K562 (cell line): ENCODE measurements around the gene TRIM25. TPM values are rescaled to one million over a fixed set of nuclear protein-coding genes. Genes with fewer than 3 reads are reported as not detected.

ENCODE experiments used
- NCOA6 ChIP-seq: fragments of 450-650 bp; IDR thresholded peaks from 2 replicates; pipeline ENCODE4 v1.6.1; 2017; ENCODE audit warnings: mild to moderate bottlenecking
- SRSF7 ChIP-seq: fragments of 200-400 bp; formaldehyde crosslinking; optimal IDR thresholded peaks from 2 replicates; pipeline ENCODE3; 2017; ENCODE audit warnings: mild to moderate bottlenecking, low read depth, low read length
- ZNF507 ChIP-seq: conservative IDR thresholded peaks from 2 replicates; pipeline ENCODE4 v1.6.1; 2017; ENCODE audit warnings: missing genetic modification characterization, missing compliant biosample characterization
- ZNF639 ChIP-seq, 2 experiments: fragments of 200-800 bp in 1 of 2; sonication (Bioruptor generic) in 1 of 2; sonication (generic) in 1 of 2; formaldehyde crosslinking in 1 of 2; IDR thresholded peaks in 1 of 2; conservative IDR thresholded peaks in 1 of 2; 2 replicates each; pipeline versions ENCODE4 v1.5.0 to v1.6.1; 2016 to 2020; ENCODE audit warnings: missing compliant biosample characterization in 1 of 2, missing genetic modification characterization in 1 of 2, missing genetic modification reagents in 1 of 2
- ZNF695 ChIP-seq: fragments of 450-650 bp; formaldehyde crosslinking; IDR thresholded peaks from 2 replicates; pipeline ENCODE4 v1.4.0; 2020; ENCODE audit warnings: mild to moderate bottlenecking, moderate library complexity
- microRNA counts: library from miRNA; unstranded; fragments of <30 nt; microRNA quantifications from one replicate; lab custom pipeline; 2016
- polyA plus RNA-seq, 8 experiments: library from polyadenylated mRNA; depleted of rRNA in 4 of 8; stranded (reverse) in 5 of 8; unstranded in 3 of 8; fragments of >200 nt; fragmentation: Nextera tagmentation in 2 of 8; fragmentation: Illumina TruSeq in 1 of 8; extraction: Ambion mirVana in 2 of 8; extraction: Trizol in 1 of 8; gene quantifications; 2 replicates each; pipeline versions ENCODE4 v1.2.1 to v1.2.3, GENCODE V29; 2011 to 2014; ENCODE audit warnings: inconsistent platforms in 1 of 8, missing spikeins in 1 of 8
- small RNA-seq: library from RNA; depleted of rRNA; stranded (forward); fragments of <200 nt; gene quantifications from one replicate; pipeline ENCODE3, GENCODE V24; 2014
- total RNA-seq, 7 experiments: library from RNA; depleted of rRNA in 6 of 7; stranded (reverse); fragments of >200 nt in 6 of 7; fragmentation: Illumina TruSeq in 2 of 7; extraction: Trizol in 2 of 7; gene quantifications; 2 replicates each; pipeline versions ENCODE4 v1.2.1 to v1.2.3, GENCODE V29; 2011 to 2021; ENCODE audit warnings: low replicate concordance in 1 of 7

TRIM25 gene
- total and polyA plus RNA-seq, 9 of the 15 experiments (the other 6 are each of a cell fraction or from before 2014, with no cell fraction given): 5.9 to 49.5 (median 24.5) TPM

GRCh38 chr17:56838687-56839086, 75.2 kb downstream of the TRIM25 start (continued):
- TF ChIP-seq SRSF7 (no peak), ZNF507 (tag) (no peak), ZNF639 (CRISPR knock-in tag; conservative IDR thresholded peaks at IDR 0.05 in 1 of 2, IDR thresholded peaks at IDR 0.05 in 1 of 2) (no peak), ZNF695 (CRISPR knock-in tag) (no peak), NCOA6 (no peak)

MicroRNAs within 50 kb of the gene (microRNA counts, 767-probe panel; counts per million panel counts)
- not detected for microRNA hsa-miR-3614-5p (lab: Ali Mortazavi, UCI)

Small RNA genes lying within 50 kb of the gene (small RNA-seq; reads per million reads assigned to genes)
- gene AC015912.2 (not detected), gene RNU6-1158P (not detected)

Other genes with a start within 250 kb of the TRIM25 start
- gene C17orf67, start 80.1 kb downstream of the TRIM25 start, total RNA-seq (2014; rRNA removed): 0.59 and 1.1 TPM in 2 replicates
- gene C17orf67, start 80.1 kb downstream of the TRIM25 start, total RNA-seq (2014; rRNA removed; fragmentation: Illumina TruSeq; extraction: Trizol): 0.62 and 0.64 TPM in 2 replicates
- gene C17orf67, start 80.1 kb downstream of the TRIM25 start, total RNA-seq (2015; rRNA removed; fragmentation: Illumina TruSeq; extraction: Trizol): 0.75 and 0.98 TPM in 2 replicates
- gene C17orf67, start 80.1 kb downstream of the TRIM25 start, total RNA-seq (2021): 1.6 and 1.7 TPM in 2 replicates
- 0.22 and 0.38 TPM in 2 replicates for gene C17orf67, start 80.1 kb downstream of the TRIM25 start, polyA plus RNA-seq (2011; rRNA removed)
- 0.24 and 0.27 TPM in 2 replicates for gene C17orf67, start 80.1 kb downstream of the TRIM25 start, polyA plus RNA-seq (2014; fragmentation: Illumina TruSeq; extraction: Trizol)
- under 1 TPM; 0.07 to 0.08 TPM for gene C17orf67, start 80.1 kb downstream of the TRIM25 start, polyA plus RNA-seq (2014; fragmentation: Nextera tagmentation; extraction: Ambion mirVana)
- 0.42 and 0.74 TPM in 2 replicates for gene C17orf67, start 80.1 kb downstream of the TRIM25 start, polyA plus RNA-seq (2014; rRNA removed)
- 4.2 and 5.9 TPM in 2 replicates for gene DGKE, start 79.9 kb downstream of the TRIM25 start, total RNA-seq (2014; rRNA removed)
- gene DGKE, start 79.9 kb downstream of the TRIM25 start, total RNA-seq (2014; rRNA removed; fragmentation: Illumina TruSeq; extraction: Trizol): 7.5 and 9.1 TPM in 2 replicates
- 7.5 and 7.8 TPM in 2 replicates for gene DGKE, start 79.9 kb downstream of the TRIM25 start, total RNA-seq (2015; rRNA removed; fragmentation: Illumina TruSeq; extraction: Trizol)
- 9.5 and 9.9 TPM in 2 replicates for gene DGKE, start 79.9 kb downstream of the TRIM25 start, total RNA-seq (2021)
- 5.4 and 7.2 TPM in 2 replicates for gene DGKE, start 79.9 kb downstream of the TRIM25 start, polyA plus RNA-seq (2011; rRNA removed)
- gene DGKE, start 79.9 kb downstream of the TRIM25 start, polyA plus RNA-seq (2014; fragmentation: Illumina TruSeq; extraction: Trizol): 5.3 and 8.4 TPM in 2 replicates
- gene DGKE, start 79.9 kb downstream of the TRIM25 start, polyA plus RNA-seq (2014; fragmentation: Nextera tagmentation; extraction: Ambion mirVana): 1 to 10 TPM; 1.3 to 2.0 TPM
- 4.3 and 5.1 TPM in 2 replicates for gene DGKE, start 79.9 kb downstream of the TRIM25 start, polyA plus RNA-seq (2014; rRNA removed)
- 25.2 and 25.7 TPM in 2 replicates for gene COIL, start 47.0 kb upstream of the TRIM25 start, total RNA-seq (2014; rRNA removed)
- gene COIL, start 47.0 kb upstream of the TRIM25 start, total RNA-seq (2014; rRNA removed; fragmentation: Illumina TruSeq; extraction: Trizol): 37.5 and 42.3 TPM in 2 replicates
- 37.7 and 40.9 TPM in 2 replicates for gene COIL, start 47.0 kb upstream of the TRIM25 start, total RNA-seq (2015; rRNA removed; fragmentation: Illumina TruSeq; extraction: Trizol)
- gene COIL, start 47.0 kb upstream of the TRIM25 start, total RNA-seq (2021): 28.7 and 29.4 TPM in 2 replicates
- 18.3 and 25.9 TPM in 2 replicates for gene COIL, start 47.0 kb upstream of the TRIM25 start, polyA plus RNA-seq (2011; rRNA removed)
- 33.2 and 41.3 TPM in 2 replicates for gene COIL, start 47.0 kb upstream of the TRIM25 start, polyA plus RNA-seq (2014; fragmentation: Illumina TruSeq; extraction: Trizol)
- 10 to 100 TPM; 23.9 to 30.8 TPM for gene COIL, start 47.0 kb upstream of the TRIM25 start, polyA plus RNA-seq (2014; fragmentation: Nextera tagmentation; extraction: Ambion mirVana)
- 26.0 and 29.0 TPM in 2 replicates for gene COIL, start 47.0 kb upstream of the TRIM25 start, polyA plus RNA-seq (2014; rRNA removed)
- gene SCPEP1, start 64.1 kb upstream of the TRIM25 start, total RNA-seq (2014; rRNA removed): 5.1 and 5.8 TPM in 2 replicates
- gene SCPEP1, start 64.1 kb upstream of the TRIM25 start, total RNA-seq (2014; rRNA removed; fragmentation: Illumina TruSeq; extraction: Trizol): 5.7 and 8.2 TPM in 2 replicates
- gene SCPEP1, start 64.1 kb upstream of the TRIM25 start, total RNA-seq (2015; rRNA removed; fragmentation: Illumina TruSeq; extraction: Trizol): 7.2 and 7.8 TPM in 2 replicates
- gene SCPEP1, start 64.1 kb upstream of the TRIM25 start, total RNA-seq (2021): 8.1 and 10.0 TPM in 2 replicates
- gene SCPEP1, start 64.1 kb upstream of the TRIM25 start, polyA plus RNA-seq (2011; rRNA removed): 8.1 TPM in 2 replicates
- gene SCPEP1, start 64.1 kb upstream of the TRIM25 start, polyA plus RNA-seq (2014; fragmentation: Illumina TruSeq; extraction: Trizol): 6.6 TPM in 2 replicates
- 10 to 100 TPM; 12.2 to 14.8 TPM for gene SCPEP1, start 64.1 kb upstream of the TRIM25 start, polyA plus RNA-seq (2014; fragmentation: Nextera tagmentation; extraction: Ambion mirVana)
- gene SCPEP1, start 64.1 kb upstream of the TRIM25 start, polyA plus RNA-seq (2014; rRNA removed): 5.4 and 6.8 TPM in 2 replicates
- 50.4 and 57.2 TPM in 2 replicates for gene AKAP1, start 171.2 kb upstream of the TRIM25 start, total RNA-seq (2014; rRNA removed)
- 24.5 and 29.4 TPM in 2 replicates for gene AKAP1, start 171.2 kb upstream of the TRIM25 start, total RNA-seq (2014; rRNA removed; fragmentation: Illumina TruSeq; extraction: Trizol)
- gene AKAP1, start 171.2 kb upstream of the TRIM25 start, total RNA-seq (2015; rRNA removed; fragmentation: Illumina TruSeq; extraction: Trizol): 36.4 and 41.2 TPM in 2 replicates
- 40.7 and 44.9 TPM in 2 replicates for gene AKAP1, start 171.2 kb upstream of the TRIM25 start, total RNA-seq (2021)
- 46.8 and 48.4 TPM in 2 replicates for gene AKAP1, start 171.2 kb upstream of the TRIM25 start, polyA plus RNA-seq (2011; rRNA removed)
- 58.3 and 63.8 TPM in 2 replicates for gene AKAP1, start 171.2 kb upstream of the TRIM25 start, polyA plus RNA-seq (2014; fragmentation: Illumina TruSeq; extraction: Trizol)
- gene AKAP1, start 171.2 kb upstream of the TRIM25 start, polyA plus RNA-seq (2014; fragmentation: Nextera tagmentation; extraction: Ambion mirVana): 10 to 100 TPM; 12.9 to 13.2 TPM
- 34.9 and 40.7 TPM in 2 replicates for gene AKAP1, start 171.2 kb upstream of the TRIM25 start, polyA plus RNA-seq (2014; rRNA removed)